T-helper 9 cell (primary cell): ENCODE results near the gene FOXE3.

Experiments used
- DNase-seq: peaks from one replicate; pipeline ENCODE4 v3.0.0-alpha.2; 2020

The FOXE3 gene

GRCh38 chr1:47436304-47436978 lies 20.4 kb downstream of the FOXE3 start:
- peak; percentile 73 for DNase-seq

DNA sequence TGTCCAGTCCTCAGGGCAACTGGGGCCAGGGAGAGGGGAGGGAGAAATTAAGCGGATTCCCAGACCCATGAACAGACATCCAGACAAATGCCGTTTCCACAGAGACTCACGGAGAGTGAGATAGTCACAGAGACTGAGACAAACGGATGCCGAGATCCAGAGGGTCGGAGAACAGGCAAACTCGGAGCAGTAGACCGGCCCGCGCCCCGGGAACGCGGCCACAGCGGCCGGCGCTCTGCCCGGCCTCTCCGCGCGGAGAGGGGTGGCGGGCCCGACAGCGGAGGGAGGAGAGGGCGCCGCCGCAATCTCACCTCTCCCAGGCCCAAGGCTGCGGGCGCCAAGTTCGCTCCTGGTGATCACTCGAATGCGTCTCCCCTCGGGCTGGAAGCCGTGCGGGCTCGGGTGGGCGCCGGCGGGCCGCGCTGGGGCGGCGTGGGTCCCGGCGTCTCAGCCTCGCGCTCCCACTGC lies 20.9 kb downstream of the FOXE3 start:
- DNase-seq = no peak

GRCh38 chr1:47437447-47438164 lies 21.5 kb downstream of the FOXE3 start, which contains the start of gene FOXD2:
FOXD2 (plus strand) TSS chr1:47438044; CDS start chr1:47438136, 92 bp downstream.
- peak; percentile 96 for DNase-seq

GRCh38 chr1:47438165-47439016 lies 22.3 kb downstream of the FOXE3 start:
- peak; percentile 24 for DNase-seq

GRCh38 chr1:47439017-47439818 lies 23.1 kb downstream of the FOXE3 start:
- DNase-seq = no peak

DNA sequence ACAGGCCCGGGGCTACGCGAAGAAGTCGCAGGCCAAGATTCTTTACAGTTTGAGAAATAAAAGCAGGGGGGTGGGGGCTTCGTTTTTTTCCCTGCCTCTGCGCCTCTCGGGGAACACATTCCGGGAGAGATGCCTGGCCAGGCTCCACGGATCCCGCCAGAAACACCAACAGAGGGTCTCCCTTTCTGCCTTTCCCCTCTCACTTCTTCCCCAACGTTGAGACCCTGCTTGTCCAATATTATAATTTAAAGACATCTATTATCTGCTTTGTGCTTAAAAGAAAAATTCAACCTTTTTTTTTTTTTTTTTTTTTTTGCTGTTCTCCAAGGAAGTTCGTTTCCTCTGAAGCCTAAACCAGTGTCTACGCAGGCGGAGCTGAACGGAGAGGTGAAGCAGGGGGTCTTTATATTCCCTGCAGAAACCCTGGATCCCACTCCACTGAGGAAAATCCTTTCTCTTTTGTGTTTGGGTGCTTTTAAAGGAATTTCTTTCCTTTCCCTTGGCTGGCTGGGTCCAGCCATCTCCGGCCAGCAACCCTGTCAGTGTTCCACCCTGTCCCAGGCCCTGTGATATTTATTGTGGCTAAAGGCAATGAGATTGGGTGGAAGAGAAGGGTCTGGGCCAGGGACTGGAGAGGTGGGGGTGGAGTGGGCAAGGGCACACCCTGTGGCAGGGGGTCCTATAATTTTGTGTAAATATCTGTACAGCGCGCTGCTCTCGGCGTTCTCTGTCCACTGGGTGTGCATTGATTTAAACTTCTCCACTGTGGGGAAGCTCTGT lies 23.9 kb downstream of the FOXE3 start:
- DNase-seq = no peak

DNA sequence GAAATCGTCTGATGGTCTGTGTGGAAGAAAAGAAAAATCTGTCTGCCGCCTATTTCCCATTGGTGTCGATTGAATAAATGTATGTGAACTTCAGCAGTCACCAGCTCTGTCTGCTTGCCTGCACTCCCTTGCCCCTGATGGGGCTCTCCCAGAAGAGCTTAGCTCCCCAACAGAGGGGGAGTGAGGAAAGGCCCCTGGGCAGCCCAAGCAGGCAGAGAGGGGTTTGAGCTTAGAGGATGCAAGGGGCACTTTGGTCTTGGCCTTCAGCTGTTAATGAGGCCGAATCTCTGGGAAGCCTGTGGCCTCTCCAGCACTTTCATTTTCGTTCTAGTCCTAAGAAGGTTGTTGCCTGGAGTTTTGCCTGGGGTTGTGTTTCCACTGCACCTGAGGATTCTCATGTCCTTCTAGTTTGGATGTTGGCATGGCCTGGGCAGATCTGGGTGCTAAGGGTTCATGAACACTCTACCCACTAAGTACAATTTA lies 24.6 kb downstream of the FOXE3 start:
- DNase-seq = no peak

DNA sequence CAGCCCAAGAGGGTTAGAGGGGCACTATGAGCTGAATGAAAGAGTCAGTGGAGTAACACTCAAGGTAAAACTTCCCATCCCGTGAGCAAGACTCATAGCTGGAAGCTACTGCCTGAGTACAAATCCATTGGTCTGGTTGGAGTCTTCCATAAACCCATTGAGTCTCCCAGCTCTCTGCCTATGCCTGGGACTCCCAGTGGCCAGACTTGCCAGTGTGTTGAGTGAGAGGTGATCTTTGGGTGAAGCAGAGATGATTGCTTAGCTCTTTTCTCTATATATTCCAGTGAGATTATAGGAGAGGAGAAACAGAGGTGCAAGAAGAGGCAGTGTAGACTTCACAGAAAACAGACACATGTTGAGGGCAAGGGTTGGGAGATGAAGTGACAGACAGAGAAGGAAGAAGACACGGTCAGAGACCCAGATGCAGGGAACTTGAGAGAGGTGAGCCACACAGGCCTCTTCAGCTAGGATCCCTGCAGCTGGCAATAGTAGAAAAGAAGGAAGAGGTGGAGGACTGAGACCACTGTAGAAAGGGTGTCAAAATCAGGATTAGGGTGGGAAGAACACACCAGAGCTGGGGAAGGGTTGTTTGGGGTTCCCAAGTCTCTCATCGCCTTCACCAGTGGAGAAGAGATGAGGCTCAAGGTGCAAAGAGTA lies 25.5 kb downstream of the FOXE3 start:
- no peak for DNase-seq

- DNase-seq = no peak
Observed at GRCh38 chr1:47442202-47442601, 26.1 kb downstream of the FOXE3 start.

- no peak for DNase-seq
Observed at GRCh38 chr1:47442842-47443529, 26.9 kb downstream of the FOXE3 start.

GRCh38 chr1:47443530-47444296 lies 27.6 kb downstream of the FOXE3 start:
- no peak for DNase-seq

- no peak for DNase-seq
Observed at GRCh38 chr1:47444297-47444561, 28.1 kb downstream of the FOXE3 start.

DNA sequence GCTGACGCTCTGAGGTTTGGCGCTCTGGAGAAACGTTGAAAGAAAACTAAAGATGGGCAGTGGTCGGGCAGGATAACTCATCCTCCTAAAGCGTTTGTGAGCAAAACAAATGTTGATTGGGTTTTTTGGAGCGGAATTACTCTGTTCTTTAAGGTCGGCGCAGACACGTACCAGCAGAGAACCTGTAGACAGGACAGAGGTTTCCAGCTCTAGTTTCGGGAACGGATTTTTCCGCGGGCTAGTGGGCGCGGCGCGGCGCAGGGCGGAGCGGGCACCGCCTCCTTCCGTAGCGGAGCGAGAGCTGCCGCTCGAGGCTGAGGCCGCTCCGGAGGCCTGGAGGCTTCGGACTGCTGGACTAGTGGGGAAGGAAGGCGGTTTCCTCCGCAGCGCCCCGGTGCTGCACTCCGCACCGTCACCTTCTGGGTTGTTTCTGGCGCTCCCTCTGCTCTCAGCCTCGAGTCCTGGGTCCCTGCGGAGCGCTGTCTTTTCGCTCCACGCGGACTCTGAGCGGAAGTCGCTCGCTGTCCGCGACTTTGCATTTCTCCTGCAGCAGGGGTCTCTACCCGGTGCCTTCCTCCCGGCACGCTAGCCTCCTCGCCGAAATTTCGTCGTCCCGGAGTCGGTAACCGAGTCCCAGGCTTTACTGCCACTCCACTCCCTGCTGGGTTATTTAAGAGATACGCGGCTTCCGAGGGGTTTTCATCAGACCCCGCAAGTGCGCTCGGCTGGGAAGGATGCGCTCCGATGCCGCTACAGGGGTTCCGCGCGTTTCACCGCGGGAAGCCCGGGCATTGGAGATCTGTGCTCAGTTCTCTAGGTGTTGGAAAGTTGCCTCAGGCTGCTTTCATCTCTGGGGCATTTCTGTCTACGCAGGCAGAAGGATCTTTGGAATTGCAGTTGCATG lies 28.7 kb downstream of the FOXE3 start:
- DNase-seq = no peak

- DNase-seq = no peak
Observed at GRCh38 chr1:47445823-47446550, 29.9 kb downstream of the FOXE3 start.

GRCh38 chr1:47448462-47449222 lies 32.6 kb downstream of the FOXE3 start:
- DNase-seq = no peak

DNA sequence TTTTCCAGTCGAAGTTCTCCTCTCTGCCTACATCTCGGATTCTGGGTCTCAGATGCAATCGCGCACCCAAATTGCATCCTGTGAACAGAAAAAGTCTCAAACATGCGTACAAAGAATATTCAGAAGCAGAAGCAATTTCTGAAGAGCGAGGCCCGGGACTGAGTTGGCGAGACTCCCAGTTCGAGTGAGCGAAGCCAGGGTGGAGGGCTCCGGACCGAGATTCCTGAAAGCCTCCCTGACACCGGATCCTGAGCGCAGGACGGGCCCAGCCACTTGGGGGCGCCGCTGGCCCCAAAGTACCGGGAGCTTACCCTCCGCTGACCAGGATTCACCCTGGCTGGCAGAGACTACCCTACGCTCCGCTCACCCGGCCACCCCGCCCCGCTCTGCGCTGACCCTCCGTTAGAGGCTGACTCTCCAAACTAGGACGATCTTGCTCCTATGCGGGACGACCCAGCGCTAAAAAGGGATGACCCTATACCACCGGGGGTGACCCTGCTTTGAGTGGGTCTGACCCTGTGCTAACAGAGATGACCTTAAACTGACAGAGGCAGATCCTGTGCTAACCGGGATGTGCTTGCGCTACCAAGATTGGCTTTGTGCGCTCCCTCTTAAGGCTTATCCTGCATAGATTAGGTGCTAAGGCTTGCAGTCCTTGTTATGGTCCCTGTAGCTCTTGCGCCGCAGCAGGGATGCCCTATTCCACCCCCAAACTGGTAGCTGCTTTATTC lies 33.9 kb downstream of the FOXE3 start:
- no peak for DNase-seq
